CD8-positive, alpha-beta memory T cell (primary cell): ENCODE data around the gene RABGAP1L. TPM values are rescaled to one million over a fixed set of nuclear protein-coding genes. Genes with fewer than 3 reads are reported as not detected.
"Not testable (repeated sequence)": the region's sequence is repeated elsewhere in the genome, so short reads cannot be mapped to it uniquely, and the experiment has no call there.

Experiments
- CTCF ChIA-PET: fragments of 350-600 bp; sonication (Branson Sonifier 250); formaldehyde crosslinking; loops from one replicate; lab custom pipeline; 2021; ENCODE audit warnings: antibody characterized with exemption; lab: Charles Lee
- POLR2A ChIA-PET: fragments of 350-600 bp; sonication (Branson Sonifier 250); formaldehyde crosslinking; loops from one replicate; lab custom pipeline; 2021; ENCODE audit warnings: antibody characterized with exemption; lab: Charles Lee
- DNase-seq, 5 donors: peaks; one replicate each; pipeline versions ENCODE4 v3.0.0 to v3.0.0-alpha.2; 2020 to 2022; ENCODE audit warnings: mixed read lengths in 1 of 5
- H3K27ac ChIP-seq: one replicate; pipeline ENCODE4 v1.7.0; 2013; ENCODE audit warnings: low read depth, mild to moderate bottlenecking, low read length, moderate library complexity
- H3K27me3 ChIP-seq: 2 replicates; pipeline ENCODE4 v1.7.0; 2013; ENCODE audit warnings: low read length, mild to moderate bottlenecking; ENCODE audit not compliant: insufficient read depth, poor library complexity, severe bottlenecking
- H3K36me3 ChIP-seq: 2 replicates; pipeline ENCODE4 v1.7.0; 2013; ENCODE audit warnings: mild to moderate bottlenecking, low read length, moderate library complexity; ENCODE audit not compliant: insufficient read depth
- H3K4me1 ChIP-seq: 2 replicates; pipeline ENCODE4 v1.7.0; 2013; ENCODE audit warnings: mild to moderate bottlenecking, low read length, moderate library complexity; ENCODE audit not compliant: insufficient read depth
- H3K4me3 ChIP-seq: 2 replicates; pipeline ENCODE4 v1.7.0; 2013; ENCODE audit warnings: mild to moderate bottlenecking, low read length
- H3K9me3 ChIP-seq: 2 replicates; pipeline ENCODE4 v1.7.0; 2013; ENCODE audit warnings: mild to moderate bottlenecking, low read length
- H3K27ac Mint-ChIP-seq, 8 donors: one replicate each; pipeline ENCODE4 v1.8.0; 2020 to 2021; ENCODE audit warnings: mixed read lengths in 8 of 8, mild to moderate bottlenecking in 6 of 8, inconsistent platforms in 3 of 8, moderate library complexity in 3 of 8
- H3K27me3 Mint-ChIP-seq, 2 donors: one replicate each; pipeline ENCODE4 v1.8.0; 2020 to 2021; ENCODE audit warnings: mixed read lengths in 2 of 2, mild to moderate bottlenecking in 1 of 2, moderate library complexity in 1 of 2
- H3K36me3 Mint-ChIP-seq, 3 donors: one replicate each; pipeline ENCODE4 v1.8.0; 2020 to 2021; ENCODE audit warnings: mixed read lengths in 3 of 3, inconsistent platforms in 1 of 3, mild to moderate bottlenecking in 1 of 3
- H3K4me1 Mint-ChIP-seq, 3 donors: one replicate each; pipeline ENCODE4 v1.8.0; 2020 to 2021; ENCODE audit warnings: mixed read lengths in 3 of 3, inconsistent platforms in 1 of 3, mild to moderate bottlenecking in 1 of 3
- H3K4me3 Mint-ChIP-seq, 7 donors: one replicate each; pipeline ENCODE4 v1.8.0; 2020 to 2021; ENCODE audit warnings: mixed read lengths in 7 of 7, mild to moderate bottlenecking in 6 of 7, moderate library complexity in 4 of 7, inconsistent platforms in 2 of 7
- H3K9me3 Mint-ChIP-seq, 5 donors: one replicate each; pipeline ENCODE4 v1.8.0; 2020 to 2022; ENCODE audit warnings: mixed read lengths in 5 of 5, mild to moderate bottlenecking in 3 of 5, moderate library complexity in 2 of 5, inconsistent platforms in 1 of 5
- polyA plus RNA-seq: library from polyadenylated mRNA; unstranded; fragments of 300-500 nt; fragmentation: Illumina TruSeq; gene quantifications from one replicate; pipeline ENCODE4 v1.2.3, GENCODE V29; 2021
- total RNA-seq, 2 experiments: library from RNA; stranded (reverse); gene quantifications; one replicate each; pipeline ENCODE4 v1.2.3, GENCODE V29; 2021

The RABGAP1L gene
- total and polyA plus RNA-seq, 3 experiments from 2014 or later: 41.7 to 78.5 (median 42.7) TPM

DNA sequence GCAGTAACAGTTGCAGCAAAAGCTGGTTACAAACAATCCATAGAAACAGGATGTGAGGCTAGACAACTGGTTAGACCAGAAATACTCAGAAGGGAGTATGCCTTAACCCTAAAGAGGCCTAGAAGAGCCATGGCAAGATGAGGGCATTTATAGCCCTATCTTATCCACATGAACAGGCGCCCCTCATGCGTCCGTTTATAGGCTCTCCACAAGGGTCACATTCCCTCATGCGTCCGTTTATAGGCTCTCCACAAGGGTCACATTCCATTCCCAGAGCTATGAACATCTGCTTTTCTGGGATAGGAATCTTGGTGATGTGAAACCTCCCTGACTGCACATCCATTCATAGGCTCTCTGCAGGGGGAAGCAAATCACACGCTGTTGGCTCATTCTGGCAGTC lies 416.8 kb downstream of the RABGAP1L start:
- H3K27me3 ChIP-seq, H3K27ac ChIP-seq, POLR2A ChIA-PET, CTCF ChIA-PET, H3K4me1 Mint-ChIP-seq, H3K9me3 ChIP-seq, H3K4me3 Mint-ChIP-seq, H3K4me1 ChIP-seq, H3K4me3 ChIP-seq, DNase-seq, H3K27ac Mint-ChIP-seq, H3K27me3 Mint-ChIP-seq, H3K36me3 ChIP-seq: not testable (repeated sequence)
- Mint-ChIP-seq H3K9me3 (peaks cover 19 to 51% (median 41%) of the 10 kb centered on the region in 5 donors), H3K36me3 (peaks cover 18 to 66% (median 38%) of the 10 kb centered on the region in 3 donors)

- Histone ChIP-seq H3K27me3 (no peaks in the 10 kb centered on the region), H3K4me3 (no peak overlapping the region), H3K4me1 (no peaks in the 10 kb centered on the region), H3K9me3 (peaks cover 6% of the 10 kb centered on the region), H3K27ac (no peak overlapping the region), H3K36me3 (no peaks in the 10 kb centered on the region)
- CTCF ChIA-PET: no interaction called here
- Mint-ChIP-seq H3K27me3 (no peaks in the 10 kb centered on the region), H3K4me1 (peaks cover 0 to 2% (median 0%) of the 10 kb centered on the region in 3 donors), H3K36me3 (peaks cover 18 to 62% (median 33%) of the 10 kb centered on the region in 3 donors), H3K27ac (no peak overlapping the region), H3K4me3 (no peak overlapping the region), H3K9me3 (peaks cover 22 to 51% (median 39%) of the 10 kb centered on the region in 5 donors)
- DNase-seq: no peak
- POLR2A ChIA-PET: no interaction called here
These were observed 418.4 kb downstream of the RABGAP1L start for GRCh38 chr1:174577681-174578080.

DNA sequence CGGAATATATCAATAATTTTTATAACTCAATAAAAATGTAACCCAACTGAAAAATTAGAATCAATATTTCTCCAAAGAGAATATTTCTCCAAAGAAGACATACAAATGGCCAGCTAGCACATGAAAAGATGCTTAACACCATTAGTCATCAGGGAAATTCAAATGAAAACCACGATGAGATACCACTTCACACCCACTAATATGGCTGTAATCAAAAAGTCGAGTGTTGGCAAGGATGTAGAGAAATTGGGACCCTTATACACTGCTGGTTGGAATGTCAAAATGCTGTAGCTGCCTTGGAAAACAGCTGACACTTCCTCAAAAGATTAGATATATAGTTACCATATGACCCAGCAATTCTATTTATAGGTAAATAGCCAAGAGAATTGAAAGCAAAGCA lies 421.5 kb downstream of the RABGAP1L start:
- no peak overlapping the region for H3K4me3 ChIP-seq
- Mint-ChIP-seq H3K9me3 (peaks cover 9 to 28% (median 17%) of the 10 kb centered on the region in 5 donors), H3K27ac (no peak overlapping the region), H3K4me3 (no peak overlapping the region), H3K4me1 (peaks cover 0 to 3% (median 0%) of the 10 kb centered on the region in 3 donors), H3K36me3 (peaks cover 16 to 48% (median 24%) of the 10 kb centered on the region in 3 donors), H3K27me3 (no peaks in the 10 kb centered on the region)
- no peak overlapping the region for H3K27ac ChIP-seq
- H3K27me3 ChIP-seq: no peaks in the 10 kb centered on the region
- no peaks in the 10 kb centered on the region for H3K36me3 ChIP-seq
- POLR2A ChIA-PET: no interaction called here
- CTCF ChIA-PET: no interaction called here
- no peaks in the 10 kb centered on the region for H3K4me1 ChIP-seq
- H3K9me3 ChIP-seq: no peaks in the 10 kb centered on the region
- DNase-seq: no peak

GRCh38 chr1:174583316-174583715 lies 424.0 kb downstream of the RABGAP1L start:
- peaks cover 15 to 49% (median 27%) of the 10 kb centered on the region in 3 donors for H3K36me3 Mint-ChIP-seq
- H3K4me3 Mint-ChIP-seq: no peak overlapping the region
- Histone ChIP-seq H3K4me1 (no peaks in the 10 kb centered on the region), H3K4me3 (no peak overlapping the region), H3K9me3 (no peaks in the 10 kb centered on the region), H3K27ac (no peak overlapping the region), H3K36me3 (no peaks in the 10 kb centered on the region), H3K27me3 (no peaks in the 10 kb centered on the region)
- POLR2A ChIA-PET: no interaction called here
- H3K9me3 Mint-ChIP-seq: peaks cover 6 to 21% (median 10%) of the 10 kb centered on the region in 5 donors
- no peak for DNase-seq
- H3K27ac Mint-ChIP-seq: no peak overlapping the region
- H3K27me3 Mint-ChIP-seq: no peaks in the 10 kb centered on the region
- peaks cover 0 to 3% (median 0%) of the 10 kb centered on the region in 3 donors for H3K4me1 Mint-ChIP-seq
- CTCF ChIA-PET: no interaction called here

- POLR2A ChIA-PET: no interaction called here
- CTCF ChIA-PET: no interaction called here
- Mint-ChIP-seq H3K4me3 (no peak overlapping the region), H3K9me3 (peaks cover 10 to 28% (median 13%) of the 10 kb centered on the region in 5 donors), H3K27me3 (no peaks in the 10 kb centered on the region), H3K36me3 (peaks cover 20 to 53% (median 29%) of the 10 kb centered on the region in 3 donors), H3K4me1 (peaks cover 0 to 3% (median 0%) of the 10 kb centered on the region in 3 donors), H3K27ac (peak overlapping the region in 1 of 8 donors; percentile 52)
- H3K9me3 ChIP-seq: no peaks in the 10 kb centered on the region
- H3K36me3 ChIP-seq: no peaks in the 10 kb centered on the region
- H3K4me1 ChIP-seq: no peaks in the 10 kb centered on the region
- no peak overlapping the region for H3K4me3 ChIP-seq
- no peak overlapping the region for H3K27ac ChIP-seq
- H3K27me3 ChIP-seq: no peaks in the 10 kb centered on the region
- DNase-seq: no peak
These were observed 424.8 kb downstream of the RABGAP1L start for GRCh38 chr1:174584071-174584470.

DNA sequence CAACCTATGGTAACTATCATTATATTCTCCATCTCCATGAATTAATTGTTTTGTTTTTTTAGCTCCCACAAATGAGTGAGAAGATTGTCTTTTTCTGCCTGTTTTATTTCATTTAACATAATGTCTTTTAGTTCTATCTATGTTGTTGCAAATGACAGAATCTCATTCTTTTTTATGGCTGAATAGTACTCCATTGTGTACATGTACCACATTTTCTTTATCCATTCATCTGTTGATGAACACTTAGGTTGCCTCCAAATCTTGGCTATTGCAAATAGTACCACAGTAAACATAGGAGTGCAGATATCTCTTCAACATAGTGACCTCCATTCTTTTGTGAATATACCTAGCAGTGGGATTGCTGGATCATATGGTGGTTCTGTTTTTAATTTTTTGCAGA lies 429.3 kb downstream of the RABGAP1L start:
- H3K4me3 Mint-ChIP-seq, DNase-seq, H3K27me3 Mint-ChIP-seq, H3K27me3 ChIP-seq, H3K4me1 Mint-ChIP-seq, POLR2A ChIA-PET, H3K27ac ChIP-seq, H3K9me3 ChIP-seq, CTCF ChIA-PET, H3K4me1 ChIP-seq, H3K27ac Mint-ChIP-seq, H3K36me3 ChIP-seq, H3K4me3 ChIP-seq: not testable (repeated sequence)
- Mint-ChIP-seq H3K36me3 (peaks cover 15 to 35% (median 32%) of the 10 kb centered on the region in 3 donors), H3K9me3 (peaks cover 4 to 23% (median 17%) of the 10 kb centered on the region in 5 donors)

GRCh38 chr1:174605198-174605597 lies 445.9 kb downstream of the RABGAP1L start:
- H3K9me3 ChIP-seq: no peaks in the 10 kb centered on the region
- H3K27ac Mint-ChIP-seq: peak overlapping the region in 1 of 8 donors; percentile 26
- ChIA-PET POLR2A (no interaction called here), CTCF (no interaction called here)
- no peak overlapping the region for H3K27ac ChIP-seq
- no peak overlapping the region for H3K4me3 ChIP-seq
- H3K9me3 Mint-ChIP-seq: peaks cover 0 to 6% (median 4%) of the 10 kb centered on the region in 5 donors
- no peaks in the 10 kb centered on the region for H3K36me3 ChIP-seq
- H3K4me1 ChIP-seq: no peaks in the 10 kb centered on the region
- peaks cover 26 to 68% (median 46%) of the 10 kb centered on the region in 3 donors for H3K36me3 Mint-ChIP-seq
- H3K4me3 Mint-ChIP-seq: no peak overlapping the region
- no peak for DNase-seq
- no peaks in the 10 kb centered on the region for H3K27me3 ChIP-seq
- H3K4me1 Mint-ChIP-seq: peaks cover 3 to 20% (median 4%) of the 10 kb centered on the region in 3 donors
- no peaks in the 10 kb centered on the region for H3K27me3 Mint-ChIP-seq

DNA sequence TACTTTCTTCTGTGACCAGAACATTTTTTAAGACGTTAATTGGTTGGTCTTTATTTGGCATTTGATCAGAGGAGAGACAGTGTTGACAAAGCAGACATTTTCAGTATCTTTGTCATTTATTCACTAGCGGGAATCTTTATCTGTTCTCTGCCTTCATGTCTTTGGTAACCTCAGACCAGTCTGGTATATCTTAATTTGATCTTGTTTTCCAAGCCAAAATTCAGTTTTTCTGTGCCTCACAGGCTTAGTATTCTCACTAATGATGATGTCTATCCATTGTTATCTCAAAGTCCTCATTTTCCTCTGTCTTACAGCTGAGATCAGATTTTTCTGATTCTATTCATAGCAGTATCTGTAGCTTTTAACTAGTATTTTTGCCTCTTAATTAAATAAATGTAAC lies 447.2 kb downstream of the RABGAP1L start:
- Mint-ChIP-seq H3K4me3 (no peak overlapping the region), H3K4me1 (peaks cover 3 to 20% (median 4%) of the 10 kb centered on the region in 3 donors), H3K27ac (no peak overlapping the region), H3K36me3 (peaks cover 24 to 61% (median 37%) of the 10 kb centered on the region in 3 donors), H3K27me3 (no peaks in the 10 kb centered on the region), H3K9me3 (peaks cover 0 to 7% (median 4%) of the 10 kb centered on the region in 5 donors)
- Histone ChIP-seq H3K36me3 (no peaks in the 10 kb centered on the region), H3K4me1 (no peaks in the 10 kb centered on the region), H3K27ac (no peak overlapping the region), H3K4me3 (no peak overlapping the region), H3K27me3 (no peaks in the 10 kb centered on the region), H3K9me3 (no peaks in the 10 kb centered on the region)
- POLR2A ChIA-PET: no interaction called here
- CTCF ChIA-PET: no interaction called here
- DNase-seq: no peak
